ENCODE data around the gene GPSM1. TPM values are rescaled to one million over a fixed set of nuclear protein-coding genes. Genes with fewer than 3 reads are reported as not detected.

Gene GPSM1
- total RNA-seq, 1 experiment from 2014 or later = 24.7 TPM

DNA sequence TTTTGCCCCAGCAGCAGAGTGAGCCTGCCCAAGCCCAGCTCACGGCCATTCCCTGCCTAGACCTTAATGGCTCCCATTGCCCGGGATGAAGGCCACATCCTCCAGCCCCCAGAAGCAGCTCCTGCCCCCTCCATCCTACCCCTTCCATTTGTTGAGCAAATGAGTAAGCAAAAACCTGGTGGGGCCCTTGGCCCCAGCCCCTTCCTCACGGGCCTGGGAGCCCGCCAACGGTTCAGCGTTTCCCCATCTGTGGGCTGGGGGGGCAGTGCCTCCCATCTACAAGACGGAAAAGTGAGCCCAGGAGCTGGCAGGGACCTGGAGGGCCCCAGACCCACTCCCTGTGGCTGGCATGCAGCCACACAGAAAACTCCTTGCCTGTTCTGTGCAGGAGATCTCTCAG, 27.8 kb upstream of the GPSM1 start:
- Histone ChIP-seq H3K4me2 (ENCODE audit: insufficient read depth, insufficient read length, low read length) (no peak overlapping the region), H3K9ac (ENCODE audit: extremely low read depth, insufficient read length, low read length) (no peak overlapping the region), H2BK15ac (ENCODE audit: low read depth, low read length) (no peak overlapping the region), H3T11ph (ENCODE audit: low read length) (no peak overlapping the region), H4K8ac (replicated peaks; ENCODE audit: insufficient read length, low read depth, low read length) (no peak overlapping the region), H3K4me1 (ENCODE audit: insufficient read depth, low read length) (no peaks in the 10 kb centered on the region), H3K56ac (ENCODE audit: insufficient read length, low read depth, low read length) (no peak overlapping the region), H4K20me1 (ENCODE audit: control insufficient read depth, insufficient read depth, insufficient read length) (no peaks in the 10 kb centered on the region), H3K27ac (ENCODE audit: insufficient read length, low read depth, low read length) (no peak overlapping the region), H2BK120ac (ENCODE audit: low read depth, low read length, poor library complexity, severe bottlenecking) (no peak overlapping the region), H2BK12ac (ENCODE audit: insufficient read length, low read depth, low read length) (no peak overlapping the region), H3K79me2 (ENCODE audit: insufficient read depth, low read length) (no peaks in the 10 kb centered on the region), H4K5ac (ENCODE audit: insufficient read length, low read depth, low read length) (no peak overlapping the region), H2BK20ac (ENCODE audit: low read depth, low read length, poor library complexity, severe bottlenecking) (no peak overlapping the region), H2AK5ac (ENCODE audit: insufficient read length, low read length) (no peak overlapping the region), H4K91ac (ENCODE audit: insufficient read length, low read depth, low read length) (no peak overlapping the region), H2AFZ (ENCODE audit: low read length) (no peak overlapping the region), H3K4ac (ENCODE audit: low read depth, low read length) (no peak overlapping the region), H3K27me3 (ENCODE audit: insufficient read depth, low read length) (no peaks in the 10 kb centered on the region), H3K79me1 (ENCODE audit: insufficient read depth, low read depth, low read length, poor library complexity, severe bottlenecking) (no peaks in the 10 kb centered on the region), H3K23ac (ENCODE audit: insufficient read length, low read depth, low read length) (no peak overlapping the region), H3K18ac (ENCODE audit: insufficient read length, low read depth, low read length) (no peak overlapping the region), H3K14ac (ENCODE audit: insufficient read depth, low read length) (no peak overlapping the region), H2BK5ac (ENCODE audit: insufficient read length, low read length) (no peak overlapping the region), H3K23me2 (ENCODE audit: insufficient read length, low read depth, low read length, poor library complexity, severe bottlenecking) (no peaks in the 10 kb centered on the region), H3K9me3 (ENCODE audit: control insufficient read depth, low read depth, low read length) (no peaks in the 10 kb centered on the region)
- H3K4me3 Mint-ChIP-seq = no peak overlapping the region
- peaks cover 3% of the 10 kb centered on the region in 2 experiments; a peak in 3 of 4 replicates for H3K4me1 Mint-ChIP-seq
- no peak for DNase-seq
- H3K27ac Mint-ChIP-seq = no peak overlapping the region
- TF ChIP-seq, protein P1, sequence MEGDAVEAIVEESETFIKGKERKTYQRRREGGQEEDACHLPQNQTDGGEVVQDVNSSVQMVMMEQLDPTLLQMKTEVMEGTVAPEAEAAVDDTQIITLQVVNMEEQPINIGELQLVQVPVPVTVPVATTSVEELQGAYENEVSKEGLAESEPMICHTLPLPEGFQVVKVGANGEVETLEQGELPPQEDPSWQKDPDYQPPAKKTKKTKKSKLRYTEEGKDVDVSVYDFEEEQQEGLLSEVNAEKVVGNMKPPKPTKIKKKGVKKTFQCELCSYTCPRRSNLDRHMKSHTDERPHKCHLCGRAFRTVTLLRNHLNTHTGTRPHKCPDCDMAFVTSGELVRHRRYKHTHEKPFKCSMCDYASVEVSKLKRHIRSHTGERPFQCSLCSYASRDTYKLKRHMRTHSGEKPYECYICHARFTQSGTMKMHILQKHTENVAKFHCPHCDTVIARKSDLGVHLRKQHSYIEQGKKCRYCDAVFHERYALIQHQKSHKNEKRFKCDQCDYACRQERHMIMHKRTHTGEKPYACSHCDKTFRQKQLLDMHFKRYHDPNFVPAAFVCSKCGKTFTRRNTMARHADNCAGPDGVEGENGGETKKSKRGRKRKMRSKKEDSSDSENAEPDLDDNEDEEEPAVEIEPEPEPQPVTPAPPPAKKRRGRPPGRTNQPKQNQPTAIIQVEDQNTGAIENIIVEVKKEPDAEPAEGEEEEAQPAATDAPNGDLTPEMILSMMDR (conservative IDR thresholded peaks at IDR 0.05) = no peak
- H3K36me3 Mint-ChIP-seq (ENCODE audit: insufficient read depth in 1 of 3, low read depth in 3 of 3) = no peaks in the 10 kb centered on the region
- H3K27me3 Mint-ChIP-seq (ENCODE audit: low read depth) = no peaks in the 10 kb centered on the region
- WGBS (ENCODE audit: extremely low coverage, insufficient read length, low lambda C conversion rate) = no CpG with 5 or more reads among the region's 7 CpGs
- no peaks in the 10 kb centered on the region for H3K9me3 Mint-ChIP-seq
